Prostate gland (tissue), 2 donors: Measurements from ENCODE around the gene PTPRT. TPM values are rescaled to one million over a fixed set of nuclear protein-coding genes. Genes with fewer than 3 reads are reported as not detected.

Experiments
- DNase-seq: peaks from one replicate; pipeline ENCODE4 v3.0.0-alpha.2; 2019; ENCODE audit warnings: low spot score
- H3K27ac ChIP-seq, 2 donors: fragments of 200-600 bp; sonication (generic); 2 replicates each; pipeline ENCODE4 v1.5.1; 2017 to 2019
- H3K27me3 ChIP-seq: fragments of 200-600 bp; sonication (generic); replicated peaks from 2 replicates; pipeline ENCODE4 v1.5.1; 2019; ENCODE audit not compliant: insufficient read depth
- H3K36me3 ChIP-seq, 2 donors: fragments of 200-600 bp; sonication (generic); 1 replicate in 1 of 2; 2 replicates in 1 of 2; pipeline versions ENCODE4 v1.5.1 to v1.8.1; 2017 to 2019
- H3K4me1 ChIP-seq: fragments of 200-600 bp; sonication (generic); replicated peaks from 2 replicates; pipeline ENCODE4 v1.5.1; 2019
- H3K4me3 ChIP-seq, 2 donors: fragments of 200-600 bp; sonication (generic); 2 replicates each; pipeline ENCODE4 v1.5.1; 2017 to 2019
- H3K9me3 ChIP-seq: fragments of 200-600 bp; sonication (generic); 2 replicates; pipeline ENCODE4 v1.5.1; 2017
- POLR2A ChIP-seq: fragments of 450-650 bp; IDR thresholded peaks from one replicate; pipeline ENCODE4 v1.6.1; 2016; ENCODE audit warnings: antibody characterized with exemption, mild to moderate bottlenecking
- POLR2AphosphoS5 ChIP-seq: sonication (generic); formaldehyde crosslinking; IDR thresholded peaks from one replicate; pipeline ENCODE4 v1.6.1; 2017; ENCODE audit warnings: antibody characterized with exemption
- WGBS: methylation state at CpG from one replicate; pipeline ENCODE4 v1.1.5; 2018; 5-methylcytosine and 5-hydroxymethylcytosine counted together
- intact Hi-C: fragments of 100-400 bp; cut with DNase I; formaldehyde crosslinking; loops from one replicate; pipeline ENCODE4 v1.14.2; 2022
- total RNA-seq, 2 donors: library from RNA; depleted of rRNA; stranded (reverse); fragments of >200 nt; gene quantifications; one replicate each; pipeline ENCODE4 v1.1.0, GENCODE V29; 2016
- TF ChIP-seq, protein P1 (sequence below), 4 experiments: fragments of 200-600 bp in 2 of 4; fragments of 450-650 bp in 2 of 4; sonication (generic) in 2 of 4; IDR thresholded peaks; 1 replicate in 3 of 4; 2 replicates in 1 of 4; pipeline ENCODE4 v1.5.1; 2016 to 2019; ENCODE audit warnings: antibody characterized with exemption in 4 of 4, mild to moderate bottlenecking in 2 of 4, moderate library complexity in 2 of 4

Gene PTPRT
- total RNA-seq, 2 donors from 2014 or later = 1.5 to 3.5 TPM

DNA sequence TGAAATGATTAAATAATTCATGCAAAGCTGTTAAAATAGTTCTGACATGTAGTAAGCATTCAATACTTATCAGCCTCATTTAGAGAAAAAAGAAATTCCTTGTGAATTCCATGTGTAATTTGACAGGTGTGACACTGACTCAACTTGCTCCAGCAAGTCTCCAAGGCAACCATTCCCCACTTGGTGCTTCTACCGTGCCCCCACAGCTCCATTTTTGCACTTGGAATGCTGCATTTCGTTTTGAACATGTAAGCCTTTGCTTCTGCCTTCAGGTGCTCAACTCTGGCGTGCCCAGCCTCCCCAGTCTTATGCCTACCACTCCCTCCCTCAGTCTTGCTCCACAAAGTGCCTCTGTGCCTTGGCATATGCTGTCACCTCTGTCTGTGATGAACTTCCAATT, 810.9 kb downstream of the PTPRT start:
- DNase-seq = no peak
- intact Hi-C loops = no loop called here
- WGBS = 42% methylated on average over 3 of the region's 3 CpGs
- Histone ChIP-seq H3K4me1 (no peaks in the 10 kb centered on the region), H3K9me3 (no peaks in the 10 kb centered on the region), H3K4me3 (no peak overlapping the region), H3K27ac (no peak overlapping the region), H3K27me3 (no peaks in the 10 kb centered on the region), H3K36me3 (no peaks in the 10 kb centered on the region)
- no peak for TF ChIP-seq POLR2A
- TF ChIP-seq POLR2AphosphoS5 = no peak
- TF ChIP-seq, protein P1, sequence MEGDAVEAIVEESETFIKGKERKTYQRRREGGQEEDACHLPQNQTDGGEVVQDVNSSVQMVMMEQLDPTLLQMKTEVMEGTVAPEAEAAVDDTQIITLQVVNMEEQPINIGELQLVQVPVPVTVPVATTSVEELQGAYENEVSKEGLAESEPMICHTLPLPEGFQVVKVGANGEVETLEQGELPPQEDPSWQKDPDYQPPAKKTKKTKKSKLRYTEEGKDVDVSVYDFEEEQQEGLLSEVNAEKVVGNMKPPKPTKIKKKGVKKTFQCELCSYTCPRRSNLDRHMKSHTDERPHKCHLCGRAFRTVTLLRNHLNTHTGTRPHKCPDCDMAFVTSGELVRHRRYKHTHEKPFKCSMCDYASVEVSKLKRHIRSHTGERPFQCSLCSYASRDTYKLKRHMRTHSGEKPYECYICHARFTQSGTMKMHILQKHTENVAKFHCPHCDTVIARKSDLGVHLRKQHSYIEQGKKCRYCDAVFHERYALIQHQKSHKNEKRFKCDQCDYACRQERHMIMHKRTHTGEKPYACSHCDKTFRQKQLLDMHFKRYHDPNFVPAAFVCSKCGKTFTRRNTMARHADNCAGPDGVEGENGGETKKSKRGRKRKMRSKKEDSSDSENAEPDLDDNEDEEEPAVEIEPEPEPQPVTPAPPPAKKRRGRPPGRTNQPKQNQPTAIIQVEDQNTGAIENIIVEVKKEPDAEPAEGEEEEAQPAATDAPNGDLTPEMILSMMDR (IDR thresholded peaks at IDR 0.05) = no peak

DNA sequence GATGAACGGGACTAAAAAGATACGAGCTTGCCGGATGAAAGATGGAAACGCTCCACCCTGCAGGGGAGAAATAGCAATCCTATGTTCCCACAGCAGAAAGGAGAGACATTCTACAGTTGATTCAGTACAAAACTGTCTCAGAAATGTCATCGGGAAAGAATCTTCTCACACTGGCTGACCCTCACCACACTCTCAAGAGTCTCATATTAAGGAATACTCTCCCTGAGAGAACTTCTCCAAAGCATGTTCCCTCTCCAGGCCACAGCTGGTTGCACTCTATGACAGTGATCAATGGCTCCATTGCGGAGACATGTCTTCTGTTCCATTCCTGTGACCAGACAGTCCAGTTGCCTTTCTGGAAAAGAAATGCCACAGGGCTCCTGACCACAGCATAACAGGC, 813.6 kb downstream of the PTPRT start:
- intact Hi-C loops = no loop called here
- H3K36me3 ChIP-seq = no peaks in the 10 kb centered on the region
- WGBS = 89% methylated on average over 6 of the region's 6 CpGs
- no peaks in the 10 kb centered on the region for H3K9me3 ChIP-seq
- no peaks in the 10 kb centered on the region for H3K4me1 ChIP-seq
- no peak overlapping the region for H3K4me3 ChIP-seq
- no peak for TF ChIP-seq POLR2AphosphoS5
- no peak for TF ChIP-seq POLR2A
- TF ChIP-seq, protein P1 (IDR thresholded peaks at IDR 0.05) = no peak
- no peak for DNase-seq
- no peaks in the 10 kb centered on the region for H3K27me3 ChIP-seq
- no peak overlapping the region for H3K27ac ChIP-seq

DNA sequence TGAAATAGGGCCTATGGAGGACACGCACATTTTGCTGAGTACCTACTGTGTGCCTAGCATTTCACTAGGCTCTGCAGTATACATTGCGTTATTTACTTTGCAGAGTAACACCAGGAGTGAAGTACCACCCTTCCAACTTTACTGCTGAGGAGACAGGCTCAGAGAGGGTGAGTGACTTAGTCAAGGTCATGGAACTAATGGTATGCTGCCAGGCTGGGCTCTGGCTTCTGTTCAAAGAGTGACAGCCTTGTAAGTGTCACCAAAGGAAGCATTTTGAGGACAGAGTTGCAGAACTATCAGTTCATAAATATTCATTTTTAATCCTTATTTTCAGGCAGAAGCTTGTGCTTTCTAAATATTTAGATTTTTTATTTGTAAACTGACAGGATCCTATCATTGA, 816.7 kb downstream of the PTPRT start:
- 67% methylated on average over 2 of the region's 2 CpGs for WGBS
- TF ChIP-seq, protein P1 (IDR thresholded peaks at IDR 0.05) = no peak
- TF ChIP-seq POLR2A = no peak
- TF ChIP-seq POLR2AphosphoS5 = no peak

DNA sequence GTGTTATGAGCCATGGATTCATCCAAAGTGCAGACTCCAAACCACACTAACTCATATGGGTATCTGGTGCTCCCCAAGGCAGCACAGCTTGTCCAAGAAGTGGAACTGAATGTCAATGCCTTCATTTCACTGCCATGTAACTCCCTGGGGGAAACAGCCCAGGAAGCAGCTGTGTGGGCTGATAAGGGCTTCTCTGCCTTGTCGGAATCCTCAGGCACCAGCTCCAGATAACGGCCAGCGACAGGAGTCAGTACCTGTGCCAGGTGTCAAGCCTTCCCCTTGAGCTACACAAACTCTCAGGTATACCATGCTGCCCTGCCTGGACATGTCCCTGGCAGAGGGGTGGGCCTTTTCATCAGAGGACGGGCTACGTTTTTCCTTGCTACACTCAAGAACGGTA, 819.6 kb downstream of the PTPRT start:
- Histone ChIP-seq H3K27me3 (no peaks in the 10 kb centered on the region), H3K27ac (no peak overlapping the region), H3K4me1 (no peaks in the 10 kb centered on the region), H3K36me3 (no peaks in the 10 kb centered on the region), H3K4me3 (no peak overlapping the region), H3K9me3 (no peaks in the 10 kb centered on the region)
- intact Hi-C loops = no loop called here
- 67% methylated on average over 6 of the region's 6 CpGs for WGBS
- TF ChIP-seq POLR2AphosphoS5 (no peak), POLR2A (no peak)
- TF ChIP-seq, protein P1 (IDR thresholded peaks at IDR 0.05) = no peak
- DNase-seq = no peak

More for the DNA sequence above, 816.7 kb downstream of the PTPRT start:
- Histone ChIP-seq H3K4me1 (no peaks in the 10 kb centered on the region), H3K27me3 (no peaks in the 10 kb centered on the region), H3K9me3 (no peaks in the 10 kb centered on the region), H3K27ac (no peak overlapping the region), H3K36me3 (no peaks in the 10 kb centered on the region), H3K4me3 (no peak overlapping the region)
- no peak for DNase-seq
- intact Hi-C loops = no loop called here

GRCh38 chr20:42368910-42369309, 820.8 kb downstream of the PTPRT start:
- no peaks in the 10 kb centered on the region for H3K4me1 ChIP-seq
- H3K9me3 ChIP-seq = no peaks in the 10 kb centered on the region
- no peak overlapping the region for H3K27ac ChIP-seq
- TF ChIP-seq POLR2AphosphoS5 (no peak), POLR2A (no peak)
- TF ChIP-seq, protein P1 (IDR thresholded peaks at IDR 0.05) = no peak
- 75% methylated on average over 3 of the region's 3 CpGs for WGBS
- DNase-seq = no peak
- no peaks in the 10 kb centered on the region for H3K36me3 ChIP-seq
- H3K4me3 ChIP-seq = no peak overlapping the region
- intact Hi-C loops = no loop called here
- no peaks in the 10 kb centered on the region for H3K27me3 ChIP-seq
